CD4-positive, alpha-beta T cell treated with Interleukin-4 for 4 hours (primary cell): ENCODE results near the gene CNTN6.

Experiments used
- DNase-seq: peaks from one replicate; pipeline ENCODE4 v3.0.0-alpha.2; 2020

Gene CNTN6

DNA sequence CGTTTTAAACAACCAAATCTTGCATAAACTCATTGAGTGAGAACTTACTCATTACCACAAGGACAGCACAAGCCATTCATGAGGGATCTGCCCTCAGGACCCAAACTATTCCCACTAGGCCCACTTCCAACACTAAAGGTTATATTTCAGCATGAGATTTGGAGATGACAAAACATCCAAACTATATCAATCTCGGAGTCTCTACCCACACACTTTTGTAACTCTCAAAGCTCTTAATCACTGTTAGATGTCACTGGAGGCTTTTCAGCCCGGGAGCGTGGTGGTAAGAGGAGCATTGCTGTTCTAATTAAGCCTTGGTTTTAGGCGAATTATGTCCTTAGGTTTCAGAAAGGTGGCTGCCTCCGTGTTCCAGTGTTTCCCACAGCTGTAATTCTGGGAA lies 86.3 kb downstream of the CNTN6 start:
- no peak for DNase-seq

GRCh38 chr3:1183320-1184048 lies 90.7 kb downstream of the CNTN6 start:
- no peak for DNase-seq

GRCh38 chr3:1190569-1190968 lies 97.7 kb downstream of the CNTN6 start:
- no peak for DNase-seq

GRCh38 chr3:1191026-1191425 lies 98.2 kb downstream of the CNTN6 start:
- no peak for DNase-seq

DNA sequence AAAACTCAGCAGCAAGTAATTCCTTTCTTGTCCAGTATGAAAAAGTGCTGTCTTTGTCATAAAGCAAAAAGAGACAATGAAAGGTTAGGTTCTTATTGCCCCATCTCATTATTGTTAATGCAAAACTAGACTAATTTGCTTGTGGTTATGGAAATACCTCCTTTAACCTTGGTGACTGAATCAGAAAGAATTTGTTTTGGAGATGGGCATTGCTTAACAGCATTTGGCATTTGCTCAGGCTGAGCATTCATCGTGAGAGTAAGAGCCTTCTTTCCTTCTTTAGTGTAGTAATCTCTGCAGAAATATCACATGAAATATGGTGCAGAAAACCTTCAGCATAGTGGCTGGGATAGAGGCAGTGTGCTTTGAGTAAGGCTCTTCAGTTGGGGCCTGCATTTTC lies 103.1 kb downstream of the CNTN6 start:
- DNase-seq: no peak

DNA sequence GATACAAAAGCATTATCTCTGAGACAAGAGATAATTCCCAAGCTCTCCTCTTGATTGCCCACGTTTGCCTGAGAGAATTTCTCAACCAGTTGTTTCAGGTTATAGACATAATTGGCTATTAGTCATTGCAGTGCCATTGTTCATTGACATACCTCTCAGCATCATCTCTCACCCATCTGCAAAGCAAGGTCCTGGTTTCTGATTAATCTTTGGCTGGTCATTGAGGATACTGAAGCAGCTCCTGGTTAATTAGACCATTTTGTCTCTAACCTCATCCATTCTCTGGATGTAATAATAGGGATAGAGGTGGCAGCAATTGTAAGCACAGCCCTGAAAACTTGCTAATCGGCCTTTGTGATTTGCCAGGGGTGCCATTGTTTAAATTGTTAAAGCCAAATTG lies 104.2 kb downstream of the CNTN6 start:
- DNase-seq: no peak

DNA sequence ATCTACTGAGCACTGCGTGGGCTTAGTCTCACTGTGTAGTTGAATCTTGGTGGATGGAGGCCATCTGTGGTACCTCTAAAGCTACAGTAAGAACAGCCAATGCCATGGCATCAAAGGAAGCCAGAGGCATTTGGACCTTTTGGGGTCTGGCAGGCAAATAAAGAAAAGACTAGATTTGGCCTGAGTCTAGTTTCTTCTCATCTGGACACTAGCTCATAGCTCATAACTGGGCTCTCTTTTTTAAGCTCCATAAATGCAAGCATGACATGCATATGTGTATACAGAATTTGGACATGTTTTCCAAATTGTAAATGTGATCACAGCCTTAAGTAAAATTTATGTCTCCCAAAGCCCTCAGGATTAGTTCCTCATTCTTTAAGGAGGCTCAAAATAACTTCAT lies 107.5 kb downstream of the CNTN6 start:
- no peak for DNase-seq

DNA sequence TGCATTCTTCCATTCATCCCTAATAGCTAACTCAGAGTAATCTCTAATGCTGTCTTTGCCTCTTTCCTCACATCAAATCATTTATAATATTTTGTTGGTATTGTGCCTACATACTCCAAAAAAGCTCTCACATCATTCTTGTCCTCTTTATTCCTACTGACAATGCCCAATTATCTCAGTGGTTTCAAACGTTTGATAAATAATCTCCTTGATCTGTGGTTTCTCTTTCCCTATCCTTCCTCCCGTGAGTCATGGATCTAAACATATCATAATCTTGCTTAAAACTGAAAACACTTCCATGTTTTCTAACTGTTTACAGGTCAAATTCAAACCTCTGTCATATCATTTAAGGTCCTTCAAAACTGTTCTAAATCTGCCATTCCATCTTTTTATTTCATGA lies 115.1 kb downstream of the CNTN6 start:
- no peak for DNase-seq

- DNase-seq: no peak
These were observed 122.1 kb downstream of the CNTN6 start for GRCh38 chr3:1214933-1215332.

DNA sequence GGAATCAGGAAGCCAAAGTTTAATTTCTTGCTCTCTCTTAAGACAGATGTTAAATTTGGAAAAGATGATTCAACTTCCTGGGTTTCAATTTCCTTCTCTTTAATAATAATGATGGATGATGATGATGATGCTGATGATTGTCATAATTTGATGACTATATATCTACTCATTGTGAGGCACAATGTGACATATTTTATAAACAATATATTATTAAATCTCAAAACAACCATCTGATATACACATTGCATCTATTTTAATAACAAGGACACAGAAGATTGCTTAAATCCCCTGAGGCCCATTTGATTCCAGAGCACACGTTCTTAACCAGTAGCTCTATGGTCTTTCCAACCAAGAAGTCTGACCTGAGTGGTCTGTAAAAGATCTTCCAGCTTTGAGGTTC lies 124.0 kb downstream of the CNTN6 start:
- DNase-seq: no peak

DNA sequence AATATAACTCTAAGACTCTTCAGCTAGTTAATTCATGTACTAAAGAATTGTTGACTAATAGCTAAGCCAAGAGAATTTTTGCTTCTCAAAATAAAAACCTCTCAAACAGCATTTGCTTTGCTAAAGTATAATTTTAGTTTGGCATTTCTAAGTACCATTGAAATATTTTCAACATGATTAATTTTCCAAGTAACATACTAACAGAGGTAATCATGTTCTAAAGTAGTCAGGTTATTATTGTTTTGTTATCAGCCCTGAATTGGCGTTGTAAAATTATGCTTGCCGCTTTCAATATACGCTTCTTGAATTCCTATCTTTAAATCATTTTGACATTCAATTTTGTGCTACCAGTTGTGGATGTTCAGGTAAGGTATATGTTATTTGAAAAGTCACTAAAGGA lies 134.3 kb downstream of the CNTN6 start:
- no peak for DNase-seq

DNA sequence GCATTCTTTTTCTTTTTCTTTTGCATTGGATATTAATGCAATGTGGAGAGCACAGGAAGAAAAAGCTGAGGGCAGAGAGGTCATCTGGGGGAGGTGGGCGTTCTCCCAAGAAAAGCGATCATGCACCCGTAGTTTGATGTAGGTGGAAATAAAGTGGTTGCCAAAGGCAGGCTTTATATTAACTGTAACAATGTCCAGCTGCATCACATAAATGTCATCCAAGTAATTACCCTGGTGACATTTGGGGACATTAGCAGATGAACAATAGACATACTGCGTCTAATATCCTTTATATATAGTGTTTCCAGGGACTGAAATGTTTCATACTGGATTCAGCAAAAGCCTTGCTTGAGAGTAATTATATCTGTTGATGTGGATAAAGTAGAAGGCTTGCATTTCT lies 135.5 kb downstream of the CNTN6 start:
- no peak for DNase-seq

DNA sequence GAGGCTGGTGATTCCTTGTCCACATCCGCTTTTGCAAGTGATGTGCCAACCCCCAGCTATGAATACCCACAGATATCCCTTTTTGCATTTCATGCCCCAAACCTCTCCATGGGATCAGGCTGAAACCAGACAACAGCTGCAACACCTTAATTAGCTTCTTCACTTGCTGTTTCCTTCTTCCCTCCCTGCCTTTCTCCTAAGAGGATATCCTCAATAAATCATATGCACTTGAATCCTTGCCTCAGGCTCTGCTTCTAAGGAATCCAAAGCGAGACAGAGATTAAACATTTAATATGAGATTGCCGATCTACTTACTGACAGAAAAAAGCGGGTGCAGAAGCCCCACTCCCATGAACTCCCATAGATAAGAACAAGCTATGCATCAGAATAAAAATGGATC lies 138.1 kb downstream of the CNTN6 start:
- no peak for DNase-seq

GRCh38 chr3:1232276-1232675 lies 139.5 kb downstream of the CNTN6 start:
- DNase-seq: no peak

- DNase-seq: no peak
These were observed 142.8 kb downstream of the CNTN6 start for GRCh38 chr3:1235526-1236120.

DNA sequence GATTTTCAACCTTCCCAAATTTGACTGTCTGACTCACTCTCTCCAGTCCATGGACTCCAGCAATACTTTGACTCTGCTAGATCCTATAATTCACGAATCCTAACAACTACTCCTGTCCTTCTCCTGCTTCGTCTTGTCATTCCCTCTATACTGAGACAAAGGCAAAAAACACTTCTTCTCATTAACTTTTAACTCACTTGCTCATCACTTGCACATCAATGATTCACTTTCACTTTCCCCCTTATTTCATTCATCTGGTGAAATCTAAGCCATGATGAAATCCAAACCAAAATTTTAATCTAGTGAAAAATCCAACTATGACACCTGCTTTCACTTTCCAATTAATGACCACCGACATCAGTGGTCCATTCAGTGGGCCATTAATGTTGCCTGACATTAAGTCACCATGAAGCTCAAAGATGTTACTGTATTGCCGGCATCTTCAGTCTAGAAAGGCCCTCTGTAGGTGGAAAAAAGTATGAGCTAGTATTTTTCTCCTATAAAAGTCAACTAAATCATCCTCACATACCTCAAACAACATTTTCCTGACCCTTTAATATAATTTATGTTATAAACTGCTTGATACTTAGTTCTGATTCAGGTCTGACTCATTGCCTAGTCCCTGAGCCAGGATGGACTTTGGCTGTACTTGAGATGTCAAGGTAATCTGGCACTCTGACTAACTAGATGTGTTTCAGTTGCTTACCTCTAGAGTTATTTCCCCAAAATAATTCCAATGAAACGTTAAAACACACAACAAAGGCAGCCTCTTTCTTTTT lies 158.6 kb downstream of the CNTN6 start:
- DNase-seq: no peak

DNA sequence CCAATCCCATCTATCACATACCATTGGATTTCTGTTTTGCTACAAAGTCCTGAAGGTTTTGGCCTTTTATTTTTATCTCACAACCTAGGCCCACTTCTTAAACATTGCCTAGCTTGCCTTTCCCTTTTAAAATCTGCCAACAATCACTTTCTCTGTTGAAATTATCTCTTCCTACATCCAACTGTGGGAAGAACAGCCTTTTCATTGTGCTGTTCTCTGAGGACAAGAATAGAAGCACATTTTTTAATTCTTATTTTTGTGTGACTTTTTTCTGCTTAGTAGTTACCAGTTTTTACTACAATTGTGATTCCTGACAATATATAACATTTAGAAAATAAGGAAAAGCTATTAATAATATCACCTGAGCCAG lies 159.2 kb downstream of the CNTN6 start:
- no peak for DNase-seq

DNA sequence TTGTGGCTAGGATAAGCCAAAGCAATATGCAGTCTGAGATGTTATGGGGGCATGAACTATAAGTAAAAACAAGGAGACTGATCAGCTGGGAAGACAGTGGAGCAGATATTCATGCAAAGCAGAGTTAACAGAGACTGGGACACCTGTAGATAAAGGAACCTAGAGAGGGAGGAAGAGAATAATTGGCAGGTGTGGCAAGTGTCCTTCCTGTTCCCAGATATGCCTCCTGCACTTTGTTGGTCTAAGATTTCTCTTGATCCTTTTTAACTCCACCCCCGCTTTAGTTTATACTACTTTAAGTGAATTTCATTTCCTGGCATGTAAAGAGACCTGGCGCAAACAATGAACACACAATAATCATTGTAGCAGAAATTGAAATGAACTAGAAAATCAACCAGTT lies 169.4 kb downstream of the CNTN6 start:
- no peak for DNase-seq

DNA sequence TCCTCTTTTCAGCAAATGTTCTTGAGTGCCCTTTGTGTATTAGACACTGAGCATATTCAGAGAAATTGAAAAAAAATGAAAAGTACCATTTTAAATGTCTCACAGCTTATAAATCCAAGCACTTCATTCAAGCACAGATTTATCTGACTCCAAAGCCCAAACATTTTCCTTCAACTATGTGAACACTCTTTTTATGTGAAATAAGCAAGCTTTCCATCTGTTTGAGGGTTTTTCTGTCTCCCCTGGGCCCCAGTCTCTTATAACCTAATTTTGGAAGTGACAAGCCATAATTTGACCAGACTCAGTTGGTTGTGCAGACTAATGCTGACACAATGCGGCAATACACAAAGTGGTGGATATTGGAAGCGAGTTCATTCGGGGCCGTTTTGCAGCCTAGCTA lies 170.3 kb downstream of the CNTN6 start:
- DNase-seq: no peak

GRCh38 chr3:1269808-1270207 lies 177.0 kb downstream of the CNTN6 start:
- DNase-seq: no peak

GRCh38 chr3:1272546-1273265 lies 179.9 kb downstream of the CNTN6 start:
- DNase-seq: no peak

- DNase-seq: no peak
These were observed 182.7 kb downstream of the CNTN6 start for GRCh38 chr3:1275495-1275894.

DNA sequence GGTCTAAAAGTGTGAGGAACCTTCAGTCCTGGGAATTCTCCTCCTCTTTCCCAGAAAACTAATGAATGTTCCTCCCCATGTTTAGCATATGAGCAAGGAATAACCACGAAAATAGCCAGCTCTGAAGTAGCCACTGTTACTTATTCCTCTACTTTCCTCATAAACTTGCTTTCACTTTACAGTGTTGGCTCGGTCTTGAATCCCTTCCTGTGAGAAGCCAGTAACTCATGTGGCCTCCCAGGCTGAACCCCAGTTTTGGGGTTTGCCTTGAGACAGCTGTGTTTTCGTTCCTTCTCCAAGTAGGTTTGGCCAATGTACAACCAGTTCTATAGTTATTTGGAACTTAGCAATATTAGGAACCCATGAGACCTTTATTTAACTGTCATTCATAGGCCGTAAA lies 195.0 kb downstream of the CNTN6 start:
- no peak for DNase-seq
